Ovary (tissue), 9 donors: ENCODE measurements around the gene FLG2. TPM values are rescaled to one million over a fixed set of nuclear protein-coding genes. Genes with fewer than 3 reads are reported as not detected.

ENCODE experiments used
- DNase-seq, 5 donors: peaks; one replicate each; pipeline ENCODE4 v3.0.0-alpha.2; 2019 to 2020
- H3K27ac ChIP-seq, 2 donors: fragments of 200-600 bp; one replicate each; pipeline versions ENCODE4 v1.5.1 to v1.8.0; 2019 to 2022
- H3K27me3 ChIP-seq: fragments of 200-600 bp; one replicate; pipeline ENCODE4 v1.8.0; 2022
- H3K36me3 ChIP-seq: fragments of 200-600 bp; sonication (generic); one replicate; pipeline ENCODE4 v1.5.1; 2019
- H3K4me1 ChIP-seq: one replicate; pipeline ENCODE4 v1.8.1; 2013; ENCODE audit warnings: mild to moderate bottlenecking, moderate library complexity; ENCODE audit not compliant: insufficient read depth
- H3K4me3 ChIP-seq: fragments of 200-600 bp; sonication (generic); one replicate; pipeline ENCODE4 v1.5.1; 2017
- H3K9me3 ChIP-seq, 2 donors: fragments of 200-600 bp in 1 of 2; sonication (generic) in 1 of 2; one replicate each; pipeline versions ENCODE4 v1.5.1 to v1.8.1; 2013 to 2019; ENCODE audit warnings: mild to moderate bottlenecking in 1 of 2, moderate library complexity in 1 of 2
- EP300 ChIP-seq: sonication (generic); formaldehyde crosslinking; IDR thresholded peaks from one replicate; pipeline ENCODE4 v1.6.1; 2017; ENCODE audit warnings: antibody characterized with exemption
- POLR2A ChIP-seq: fragments of 450-650 bp; IDR thresholded peaks from one replicate; pipeline ENCODE4 v1.6.1; 2017; ENCODE audit warnings: antibody characterized with exemption, mild to moderate bottlenecking, moderate library complexity
- WGBS, 3 donors: extraction: QIAGEN DNeasy Blood & Tissue Kit in 1 of 3; methylation state at CpG; one replicate each; pipeline versions ENCODE4 v1.1.5 to v1.1.7; 2013 to 2017; 5-methylcytosine and 5-hydroxymethylcytosine counted together
- intact Hi-C, 4 donors: fragments of 100-400 bp; cut with DNase I; formaldehyde crosslinking; loops; one replicate each; pipeline versions ENCODE4 v1.11.0 to v1.15.1; 2022 to 2023
- polyA plus RNA-seq, 2 donors: library from polyadenylated mRNA; stranded (reverse); fragments of 200-250 nt in 1 of 2; fragments of 350-450 nt in 1 of 2; fragmentation: Illumina TruSeq in 1 of 2; extraction: RNeasy Lipid Tissue Mini Kit (QIAGEN cat#74804) in 1 of 2; gene quantifications; one replicate each; pipeline ENCODE4 v1.2.3, GENCODE V29; 2013 to 2014
- total RNA-seq, 7 donors: library from RNA; depleted of rRNA in 2 of 7; stranded (reverse); fragments of >200 nt in 2 of 7; fragmentation: NEBNext Ultra II Directional in 3 of 7; extraction: Animal tissue kit (Norgen Biotek cat#: 25700) in 3 of 7; gene quantifications; one replicate each; pipeline versions ENCODE4 v1.1.0 to v1.2.4, GENCODE V29; 2016 to 2023
- TF ChIP-seq, protein P1 (sequence below), 3 donors: fragments of 450-650 bp in 2 of 3; fragments of 200-600 bp in 1 of 3; IDR thresholded peaks; one replicate each; pipeline versions ENCODE4 v1.5.1 to v1.8.0; 2016 to 2022; ENCODE audit warnings: antibody characterized with exemption in 3 of 3, mild to moderate bottlenecking in 1 of 3
- donor health status: DM: no; HTN: no; CAD: no; lungs with moderate emphysema.
- donor health status: DM: no; HTN: no; CAD: no.
- donor health status: Bipolar disorder and iron deficiency.
- donor health status: DM: yes; HTN: yes; CAD: no.
- donor health status: DM: no; HTN: no; CAD: no.
- donor health status: DM: yes; HTN: yes; CAD: no.

The FLG2 gene
- total and polyA plus RNA-seq, 9 donors: not detected

DNA sequence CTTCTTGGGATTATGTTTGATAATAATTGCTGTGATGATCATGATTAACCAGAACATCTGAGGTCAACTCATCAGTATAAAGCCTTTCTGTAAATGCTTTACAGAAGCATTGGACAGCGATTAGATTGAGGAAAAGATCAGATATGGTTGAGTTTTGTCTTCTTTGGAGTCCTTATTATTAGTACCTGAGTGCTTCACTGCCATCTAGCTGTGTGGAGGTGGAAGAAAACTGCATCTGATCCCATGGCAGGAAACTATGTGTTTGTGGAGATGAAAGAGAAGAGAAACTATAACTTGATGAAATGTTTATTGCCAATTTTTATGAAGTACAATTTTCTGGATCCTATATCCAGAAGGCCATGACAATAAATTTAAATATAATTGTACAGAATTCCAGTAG lies 11.4 kb downstream of the FLG2 start:
- H3K27ac ChIP-seq: no peak overlapping the region
- DNase-seq: no peak
- no peaks in the 10 kb centered on the region for H3K36me3 ChIP-seq
- no peaks in the 10 kb centered on the region for H3K9me3 ChIP-seq
- no peaks in the 10 kb centered on the region for H3K4me1 ChIP-seq
- intact Hi-C loops: no loop called here
- WGBS, 3 donors: 36 to 63% (median 61%) methylated on average over 1 of the region's 1 CpG
- no peak for TF ChIP-seq EP300
- TF ChIP-seq POLR2A: no peak
- TF ChIP-seq, protein P1, sequence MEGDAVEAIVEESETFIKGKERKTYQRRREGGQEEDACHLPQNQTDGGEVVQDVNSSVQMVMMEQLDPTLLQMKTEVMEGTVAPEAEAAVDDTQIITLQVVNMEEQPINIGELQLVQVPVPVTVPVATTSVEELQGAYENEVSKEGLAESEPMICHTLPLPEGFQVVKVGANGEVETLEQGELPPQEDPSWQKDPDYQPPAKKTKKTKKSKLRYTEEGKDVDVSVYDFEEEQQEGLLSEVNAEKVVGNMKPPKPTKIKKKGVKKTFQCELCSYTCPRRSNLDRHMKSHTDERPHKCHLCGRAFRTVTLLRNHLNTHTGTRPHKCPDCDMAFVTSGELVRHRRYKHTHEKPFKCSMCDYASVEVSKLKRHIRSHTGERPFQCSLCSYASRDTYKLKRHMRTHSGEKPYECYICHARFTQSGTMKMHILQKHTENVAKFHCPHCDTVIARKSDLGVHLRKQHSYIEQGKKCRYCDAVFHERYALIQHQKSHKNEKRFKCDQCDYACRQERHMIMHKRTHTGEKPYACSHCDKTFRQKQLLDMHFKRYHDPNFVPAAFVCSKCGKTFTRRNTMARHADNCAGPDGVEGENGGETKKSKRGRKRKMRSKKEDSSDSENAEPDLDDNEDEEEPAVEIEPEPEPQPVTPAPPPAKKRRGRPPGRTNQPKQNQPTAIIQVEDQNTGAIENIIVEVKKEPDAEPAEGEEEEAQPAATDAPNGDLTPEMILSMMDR (IDR thresholded peaks at IDR 0.05): no peak
- no peak overlapping the region for H3K4me3 ChIP-seq
- no peaks in the 10 kb centered on the region for H3K27me3 ChIP-seq

GRCh38 chr1:152347116-152347728 lies 12.6 kb downstream of the FLG2 start:
- H3K27ac ChIP-seq: no peak overlapping the region
- no peak for DNase-seq
- no peaks in the 10 kb centered on the region for H3K9me3 ChIP-seq
- no peaks in the 10 kb centered on the region for H3K4me1 ChIP-seq
- H3K4me3 ChIP-seq: no peak overlapping the region
- WGBS, 3 donors: 22 to 30% (median 22%) methylated on average over 8 of the region's 8 CpGs
- no peaks in the 10 kb centered on the region for H3K27me3 ChIP-seq
- intact Hi-C loops: no loop called here
- H3K36me3 ChIP-seq: no peaks in the 10 kb centered on the region
- TF ChIP-seq POLR2A: no peak
- TF ChIP-seq, protein P1 (IDR thresholded peaks at IDR 0.05): peak in 1 of 3 donors; percentile 16

GRCh38 chr1:152344438-152344837 lies 15.4 kb downstream of the FLG2 start:
- intact Hi-C loops: no loop called here
- TF ChIP-seq EP300: no peak

DNA sequence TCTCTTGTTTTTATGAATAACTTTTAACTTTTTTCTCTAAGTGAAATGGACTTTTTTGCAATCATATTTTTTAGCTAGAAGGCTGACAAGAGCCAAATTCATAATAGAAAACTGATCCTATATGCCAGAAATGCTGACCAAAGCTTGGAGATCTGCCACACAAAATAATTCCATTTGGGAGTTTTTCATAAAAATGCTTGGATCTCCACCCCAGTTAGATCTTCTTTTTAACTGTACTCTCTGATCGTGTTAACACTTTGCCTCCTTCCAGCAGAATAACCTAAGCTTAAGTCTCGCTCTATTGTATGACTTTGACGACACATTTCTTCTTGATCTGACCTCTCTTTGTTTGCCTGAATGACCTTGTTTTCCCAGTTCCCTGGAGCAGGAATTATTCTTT lies 16.8 kb downstream of the FLG2 start:
- no peak for TF ChIP-seq POLR2A
- TF ChIP-seq EP300: no peak
- TF ChIP-seq, protein P1 (IDR thresholded peaks at IDR 0.05): no peak
- H3K27ac ChIP-seq: no peak overlapping the region
- intact Hi-C loops: no loop called here
- H3K9me3 ChIP-seq: no peaks in the 10 kb centered on the region
- no peaks in the 10 kb centered on the region for H3K27me3 ChIP-seq
- 52 to 60% (median 52%) methylated on average over 3 of the region's 3 CpGs for WGBS, 3 donors
- no peak overlapping the region for H3K4me3 ChIP-seq
- H3K36me3 ChIP-seq: no peaks in the 10 kb centered on the region
- H3K4me1 ChIP-seq: no peaks in the 10 kb centered on the region
- no peak for DNase-seq

More at GRCh38 chr1:152344438-152344837, 15.4 kb downstream of the FLG2 start:
- no peaks in the 10 kb centered on the region for H3K9me3 ChIP-seq
- no peaks in the 10 kb centered on the region for H3K4me1 ChIP-seq
- no peaks in the 10 kb centered on the region for H3K27me3 ChIP-seq
- H3K4me3 ChIP-seq: no peak overlapping the region
- no peaks in the 10 kb centered on the region for H3K36me3 ChIP-seq
- no peak overlapping the region for H3K27ac ChIP-seq
- no peak for DNase-seq

GRCh38 chr1:152335399-152335798 lies 24.4 kb downstream of the FLG2 start:
- Histone ChIP-seq H3K4me1 (no peaks in the 10 kb centered on the region), H3K4me3 (no peak overlapping the region), H3K9me3 (no peaks in the 10 kb centered on the region), H3K27ac (no peak overlapping the region), H3K36me3 (no peaks in the 10 kb centered on the region), H3K27me3 (no peaks in the 10 kb centered on the region)
- 21 to 48% (median 38%) methylated on average over 7 of the region's 7 CpGs for WGBS, 3 donors
- TF ChIP-seq EP300: no peak
- TF ChIP-seq, protein P1 (IDR thresholded peaks at IDR 0.05): no peak
- no peak for TF ChIP-seq POLR2A
- DNase-seq: no peak
- intact Hi-C loops: no loop called here
